Loucy (cell line): ENCODE results near the gene DHX30.

Experiments used
- H2AFZ ChIP-seq: fragments of 200-600 bp; sonication (generic); 2 replicates; pipeline ENCODE4 v1.6.0; 2016; ENCODE audit warnings: antibody characterized with exemption, mild to moderate bottlenecking, low read length, moderate library complexity
- H3F3A ChIP-seq: fragments of 200-600 bp; 2 replicates; pipeline ENCODE4 v1.6.0; 2016; ENCODE audit warnings: antibody characterized with exemption, low read depth, mild to moderate bottlenecking
- H3K27me3 ChIP-seq: fragments of 200-600 bp; sonication (generic); 2 replicates; pipeline ENCODE4 v1.6.1; 2014; ENCODE audit warnings: low read length, mild to moderate bottlenecking; ENCODE audit not compliant: insufficient read depth, poor library complexity, severe bottlenecking
- H3K36me3 ChIP-seq: fragments of 200-600 bp; sonication (generic); 2 replicates; pipeline ENCODE4 v1.6.1; 2016; ENCODE audit warnings: low read length; ENCODE audit not compliant: insufficient read depth
- H3K4me1 ChIP-seq: fragments of 200-600 bp; sonication (generic); 2 replicates; pipeline ENCODE4 v1.5.1; 2014; ENCODE audit warnings: low read length, mild to moderate bottlenecking; ENCODE audit not compliant: insufficient read depth, poor library complexity, severe bottlenecking
- H3K4me2 ChIP-seq: fragments of 200-600 bp; sonication (generic); 2 replicates; pipeline ENCODE4 v1.6.0; 2014; ENCODE audit warnings: antibody characterized with exemption, low read length, low read depth, mild to moderate bottlenecking; ENCODE audit not compliant: poor library complexity, severe bottlenecking
- H3K4me3 ChIP-seq: fragments of 200-600 bp; sonication (generic); 2 replicates; pipeline ENCODE4 v1.5.1; 2014; ENCODE audit warnings: low read length, mild to moderate bottlenecking, mixed read lengths; ENCODE audit not compliant: poor library complexity, severe bottlenecking
- H3K79me2 ChIP-seq: fragments of 200-600 bp; sonication (generic); 2 replicates; pipeline ENCODE4 v1.6.1; 2014; ENCODE audit warnings: low read length; ENCODE audit not compliant: insufficient read depth
- H3K9ac ChIP-seq: fragments of 200-600 bp; sonication (generic); 2 replicates; pipeline ENCODE4 v1.6.0; 2014; ENCODE audit warnings: mild to moderate bottlenecking, low read depth, low read length, moderate library complexity; ENCODE audit not compliant: poor library complexity, severe bottlenecking
- H3K9me2 ChIP-seq: fragments of 200-600 bp; sonication (generic); replicated peaks from 2 replicates; pipeline ENCODE4 v1.6.1; 2016; ENCODE audit warnings: low read depth, low read length, mixed read lengths
- H3K9me3 ChIP-seq: fragments of 200-600 bp; sonication (generic); 2 replicates; pipeline ENCODE4 v1.6.1; 2014; ENCODE audit warnings: mild to moderate bottlenecking, antibody characterized with exemption, low read length, low read depth; ENCODE audit not compliant: insufficient read depth
- H4K20me1 ChIP-seq: fragments of 200-600 bp; sonication (generic); 2 replicates; pipeline ENCODE4 v1.6.0; 2014; ENCODE audit warnings: antibody characterized with exemption, low read length, mild to moderate bottlenecking; ENCODE audit not compliant: insufficient read depth, poor library complexity, severe bottlenecking
- EZH2phosphoT487 ChIP-seq: fragments of 200-600 bp; IDR thresholded peaks from 2 replicates; pipeline ENCODE4 v1.6.1; 2018; ENCODE audit warnings: antibody characterized with exemption, mild to moderate bottlenecking, moderate library complexity, borderline replicate concordance
- TF ChIP-seq, protein P1 (sequence below): fragments of 200-600 bp; sonication (generic); conservative IDR thresholded peaks from 2 replicates; pipeline ENCODE4 v1.5.1; 2014; ENCODE audit warnings: mild to moderate bottlenecking, antibody characterized with exemption, low read length

The DHX30 gene

DNA sequence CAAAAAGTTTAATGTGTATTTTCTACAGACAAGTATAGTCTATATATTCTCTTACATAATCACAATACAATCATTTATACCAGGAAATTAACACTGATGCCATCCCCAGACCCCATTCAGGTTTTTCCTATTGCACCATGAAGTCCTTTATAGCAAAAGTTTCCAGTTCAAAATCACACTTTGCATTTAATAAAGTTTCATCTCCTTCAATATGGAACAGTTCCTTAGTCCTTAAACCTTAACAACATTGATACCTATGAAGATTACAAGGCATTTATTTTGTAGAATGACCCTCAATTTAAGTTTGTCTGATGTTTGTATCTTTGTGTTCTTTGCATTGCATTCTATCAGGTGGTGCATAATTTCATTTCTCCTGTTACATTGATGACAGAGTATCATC, 19.3 kb upstream of the DHX30 start:
- no peak overlapping the region for H3K9ac ChIP-seq
- H3K4me1 ChIP-seq: peaks cover 16% of the 10 kb centered on the region
- no peaks in the 10 kb centered on the region for H3K9me2 ChIP-seq
- H3K4me2 ChIP-seq: no peak overlapping the region
- H3F3A ChIP-seq: peaks cover 6% of the 10 kb centered on the region; the same call in 1 of the 2 replicates
- no peak for TF ChIP-seq EZH2phosphoT487
- TF ChIP-seq, protein P1, sequence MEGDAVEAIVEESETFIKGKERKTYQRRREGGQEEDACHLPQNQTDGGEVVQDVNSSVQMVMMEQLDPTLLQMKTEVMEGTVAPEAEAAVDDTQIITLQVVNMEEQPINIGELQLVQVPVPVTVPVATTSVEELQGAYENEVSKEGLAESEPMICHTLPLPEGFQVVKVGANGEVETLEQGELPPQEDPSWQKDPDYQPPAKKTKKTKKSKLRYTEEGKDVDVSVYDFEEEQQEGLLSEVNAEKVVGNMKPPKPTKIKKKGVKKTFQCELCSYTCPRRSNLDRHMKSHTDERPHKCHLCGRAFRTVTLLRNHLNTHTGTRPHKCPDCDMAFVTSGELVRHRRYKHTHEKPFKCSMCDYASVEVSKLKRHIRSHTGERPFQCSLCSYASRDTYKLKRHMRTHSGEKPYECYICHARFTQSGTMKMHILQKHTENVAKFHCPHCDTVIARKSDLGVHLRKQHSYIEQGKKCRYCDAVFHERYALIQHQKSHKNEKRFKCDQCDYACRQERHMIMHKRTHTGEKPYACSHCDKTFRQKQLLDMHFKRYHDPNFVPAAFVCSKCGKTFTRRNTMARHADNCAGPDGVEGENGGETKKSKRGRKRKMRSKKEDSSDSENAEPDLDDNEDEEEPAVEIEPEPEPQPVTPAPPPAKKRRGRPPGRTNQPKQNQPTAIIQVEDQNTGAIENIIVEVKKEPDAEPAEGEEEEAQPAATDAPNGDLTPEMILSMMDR: no peak
- H3K27me3 ChIP-seq: no peaks in the 10 kb centered on the region
- H3K79me2 ChIP-seq: peaks cover 30% of the 10 kb centered on the region
- H3K9me3 ChIP-seq: no peaks in the 10 kb centered on the region
- no peak overlapping the region for H2AFZ ChIP-seq
- no peak overlapping the region for H3K4me3 ChIP-seq
- H3K36me3 ChIP-seq: no peaks in the 10 kb centered on the region
- H4K20me1 ChIP-seq: peaks cover 23% of the 10 kb centered on the region

DNA sequence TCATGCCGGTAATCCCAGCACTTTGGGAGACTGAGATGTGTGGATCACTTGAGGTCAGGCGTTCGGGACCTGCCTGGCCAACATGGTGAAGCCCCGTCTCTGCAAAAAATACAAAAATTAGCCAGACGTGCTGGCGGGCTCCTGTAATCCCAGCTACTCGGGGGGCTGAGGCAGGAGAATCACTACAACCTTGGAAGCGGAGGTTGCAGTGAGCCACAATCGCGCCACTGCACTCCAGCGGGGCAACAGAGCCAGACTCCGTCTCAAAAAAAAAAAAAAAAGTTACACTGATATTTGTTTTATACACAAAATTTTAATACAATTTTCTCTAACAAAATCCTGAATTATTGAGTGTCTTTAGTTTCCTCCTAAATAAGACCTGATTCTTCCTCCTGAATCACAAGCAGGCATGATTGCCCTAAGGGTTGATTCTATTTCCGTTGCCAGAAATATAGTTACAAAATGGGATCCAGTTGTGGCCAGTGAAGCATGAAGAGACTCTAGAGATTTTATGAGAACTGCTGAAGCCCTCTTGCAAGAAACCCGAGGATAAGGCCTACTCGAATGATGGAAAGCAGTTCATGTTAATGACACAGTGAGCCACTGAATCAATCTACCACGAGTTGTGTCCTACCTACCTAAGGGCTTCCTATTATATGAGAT, 11.6 kb upstream of the DHX30 start:
- Histone ChIP-seq H4K20me1 (no peaks in the 10 kb centered on the region), H3F3A (no peaks in the 10 kb centered on the region), H3K4me1 (no peaks in the 10 kb centered on the region), H3K9me3 (no peaks in the 10 kb centered on the region), H3K4me3 (no peak overlapping the region), H3K36me3 (no peaks in the 10 kb centered on the region), H3K79me2 (no peaks in the 10 kb centered on the region), H3K9ac (no peak overlapping the region), H3K4me2 (no peak overlapping the region), H3K27me3 (no peaks in the 10 kb centered on the region), H2AFZ (no peak overlapping the region), H3K9me2 (no peaks in the 10 kb centered on the region)
- TF ChIP-seq EZH2phosphoT487: no peak
- TF ChIP-seq, protein P1: no peak

DNA sequence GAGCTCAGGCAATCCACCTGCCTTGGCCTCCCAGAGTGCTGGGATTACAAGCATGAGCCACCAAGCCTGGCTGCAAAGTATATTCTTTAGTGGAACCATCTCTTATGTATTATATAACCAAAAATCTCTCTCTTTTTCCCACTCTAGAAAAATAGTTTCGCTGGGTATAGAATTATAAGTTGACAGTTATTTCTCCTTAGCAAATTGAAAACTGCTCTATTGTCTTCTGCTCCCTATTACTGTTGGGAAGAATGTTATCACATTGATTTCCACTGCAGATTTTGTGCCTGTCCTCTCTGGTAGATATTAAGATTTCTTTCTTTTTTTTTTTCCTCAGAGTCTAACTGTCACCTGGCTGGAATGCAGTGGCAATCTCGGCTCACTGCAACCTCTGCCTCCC, 10.2 kb upstream of the DHX30 start:
- Histone ChIP-seq H3K9ac (no peak overlapping the region), H3F3A (no peaks in the 10 kb centered on the region), H4K20me1 (no peaks in the 10 kb centered on the region), H3K4me1 (no peaks in the 10 kb centered on the region), H3K4me3 (no peak overlapping the region), H3K79me2 (no peaks in the 10 kb centered on the region), H3K4me2 (no peak overlapping the region), H3K9me2 (no peaks in the 10 kb centered on the region), H3K27me3 (no peaks in the 10 kb centered on the region), H2AFZ (no peak overlapping the region), H3K36me3 (no peaks in the 10 kb centered on the region), H3K9me3 (no peaks in the 10 kb centered on the region)
- TF ChIP-seq, protein P1: no peak
- no peak for TF ChIP-seq EZH2phosphoT487
